ENCODE results near the gene CRIP2.

The CRIP2 gene

DNA sequence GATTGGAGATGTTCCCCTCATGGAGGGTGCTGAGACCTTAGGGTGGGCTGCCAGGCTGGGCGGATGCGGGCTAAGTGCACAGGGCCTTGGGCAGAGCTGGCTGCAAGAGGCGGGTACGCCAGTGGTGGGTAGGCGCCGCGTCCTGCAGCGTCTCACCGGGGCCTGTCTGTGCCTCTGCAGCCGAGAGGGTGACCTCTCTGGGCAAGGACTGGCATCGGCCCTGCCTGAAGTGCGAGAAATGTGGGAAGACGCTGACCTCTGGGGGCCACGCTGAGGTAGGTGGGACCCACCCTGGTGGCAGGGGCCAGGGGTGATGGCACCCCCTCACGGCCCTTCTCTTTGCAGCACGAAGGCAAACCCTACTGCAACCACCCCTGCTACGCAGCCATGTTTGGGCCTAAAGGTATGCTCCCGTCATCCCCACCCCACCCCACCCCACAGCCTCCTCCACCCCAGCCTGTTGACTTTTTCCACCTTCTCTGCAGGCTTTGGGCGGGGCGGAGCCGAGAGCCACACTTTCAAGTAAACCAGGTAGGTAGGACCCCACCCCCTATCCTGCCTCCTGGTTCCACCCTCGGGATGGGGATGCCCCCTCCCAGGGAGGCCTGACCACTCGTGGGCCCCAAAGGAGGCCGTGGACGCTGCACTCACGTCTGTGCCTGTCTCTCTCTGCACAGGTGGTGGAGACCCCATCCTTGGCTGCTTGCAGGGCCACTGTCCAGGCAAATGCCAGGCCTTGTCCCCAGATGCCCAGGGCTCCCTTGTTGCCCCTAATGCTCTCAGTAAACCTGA lies 13.6 kb downstream of the CRIP2 start:
- DNase-seq (ENCODE audit: low spot score): no peak

DNA sequence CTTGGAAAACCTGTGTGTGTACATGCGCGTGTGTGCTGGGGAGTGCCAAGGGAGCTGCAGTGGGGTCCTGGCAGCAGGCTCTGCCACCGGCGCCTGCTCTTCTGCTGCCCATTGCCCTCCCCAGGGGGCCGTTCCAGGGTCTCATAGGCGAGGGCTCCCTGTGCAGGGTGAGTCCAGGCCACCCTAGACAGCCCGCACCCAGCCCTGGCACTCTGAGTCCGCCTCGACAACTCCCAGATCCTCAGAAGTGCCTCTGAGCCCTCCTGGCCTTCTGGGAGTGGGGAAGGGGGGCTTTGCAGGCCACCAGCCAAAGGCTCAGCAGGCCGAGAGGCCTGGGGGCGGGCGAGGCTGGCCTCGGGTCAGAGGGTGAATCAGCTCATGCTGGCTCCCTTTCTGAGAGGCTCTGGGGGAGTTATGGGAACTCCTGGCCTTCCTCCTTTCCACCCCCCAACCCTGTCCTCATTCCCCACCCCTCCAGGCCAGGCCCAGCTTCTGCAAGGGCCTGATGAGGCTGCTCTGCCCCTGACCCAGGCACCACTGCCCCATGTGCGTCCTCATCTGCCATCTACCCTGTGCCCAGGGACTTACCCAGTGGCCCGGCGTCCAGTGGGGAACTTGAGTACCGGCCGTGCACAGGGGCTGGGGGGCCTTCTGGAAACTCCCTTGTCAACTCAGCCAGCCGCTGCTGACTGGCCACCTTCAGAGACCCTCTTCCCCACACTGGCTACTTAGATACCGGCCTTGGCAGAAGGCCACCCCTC lies 14.3 kb downstream of the CRIP2 start:
- no peak for DNase-seq (ENCODE audit: low spot score)

DNA sequence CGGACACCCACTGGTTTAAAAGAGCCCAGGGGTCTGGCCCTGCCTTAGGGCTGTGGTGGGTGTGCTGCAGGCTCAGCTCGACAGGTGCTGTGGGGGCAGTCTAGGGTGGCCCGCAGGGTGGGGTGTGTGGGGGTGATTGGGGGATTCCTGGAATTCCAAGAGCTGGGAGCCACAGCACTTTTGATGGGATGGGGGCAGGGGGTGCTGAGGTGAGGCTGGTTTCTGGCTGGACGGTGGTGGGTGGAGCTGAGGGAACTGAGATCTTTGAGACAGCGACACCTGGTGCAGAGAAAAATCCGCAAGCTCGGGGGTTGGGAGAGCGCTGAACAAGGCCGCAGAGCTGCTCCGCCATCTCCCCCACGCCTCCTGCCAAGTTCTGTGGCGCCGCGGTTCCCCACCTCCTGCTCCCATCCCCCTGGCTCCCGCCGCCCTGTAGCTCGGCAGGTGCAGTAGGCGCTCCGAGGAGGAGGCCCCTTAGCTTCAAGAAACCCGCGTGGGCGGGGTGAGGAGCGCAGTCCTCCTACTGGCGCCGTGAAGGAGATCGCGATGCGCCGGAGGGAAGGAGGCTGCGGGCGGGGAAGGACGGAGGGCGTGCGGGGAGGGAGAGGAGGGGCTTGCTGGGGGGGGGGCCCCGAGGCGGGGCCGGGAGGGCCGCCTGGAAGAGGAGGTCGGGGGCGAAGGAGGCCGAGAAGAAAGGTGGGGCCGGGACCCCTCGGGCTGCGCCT lies 15.1 kb downstream of the CRIP2 start:
- peak; percentile 92 for DNase-seq (ENCODE audit: low spot score)

DNA sequence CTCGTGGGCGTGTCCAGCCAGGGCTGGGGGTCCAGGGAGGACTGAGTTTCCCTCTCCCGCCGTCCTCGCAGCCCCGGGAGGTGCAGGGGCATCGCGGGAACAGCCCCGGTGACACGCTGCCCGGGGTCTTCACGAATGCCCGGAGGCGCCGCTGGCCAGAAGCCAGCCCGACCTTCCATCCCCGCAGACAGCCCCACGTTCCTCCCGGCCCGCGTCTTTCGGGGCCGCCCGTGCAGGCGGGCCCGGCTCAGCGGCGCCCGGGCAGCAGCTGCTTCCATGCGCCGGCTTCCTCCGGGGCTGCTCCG lies 15.6 kb downstream of the CRIP2 start:
- no peak for DNase-seq (ENCODE audit: low spot score)

DNA sequence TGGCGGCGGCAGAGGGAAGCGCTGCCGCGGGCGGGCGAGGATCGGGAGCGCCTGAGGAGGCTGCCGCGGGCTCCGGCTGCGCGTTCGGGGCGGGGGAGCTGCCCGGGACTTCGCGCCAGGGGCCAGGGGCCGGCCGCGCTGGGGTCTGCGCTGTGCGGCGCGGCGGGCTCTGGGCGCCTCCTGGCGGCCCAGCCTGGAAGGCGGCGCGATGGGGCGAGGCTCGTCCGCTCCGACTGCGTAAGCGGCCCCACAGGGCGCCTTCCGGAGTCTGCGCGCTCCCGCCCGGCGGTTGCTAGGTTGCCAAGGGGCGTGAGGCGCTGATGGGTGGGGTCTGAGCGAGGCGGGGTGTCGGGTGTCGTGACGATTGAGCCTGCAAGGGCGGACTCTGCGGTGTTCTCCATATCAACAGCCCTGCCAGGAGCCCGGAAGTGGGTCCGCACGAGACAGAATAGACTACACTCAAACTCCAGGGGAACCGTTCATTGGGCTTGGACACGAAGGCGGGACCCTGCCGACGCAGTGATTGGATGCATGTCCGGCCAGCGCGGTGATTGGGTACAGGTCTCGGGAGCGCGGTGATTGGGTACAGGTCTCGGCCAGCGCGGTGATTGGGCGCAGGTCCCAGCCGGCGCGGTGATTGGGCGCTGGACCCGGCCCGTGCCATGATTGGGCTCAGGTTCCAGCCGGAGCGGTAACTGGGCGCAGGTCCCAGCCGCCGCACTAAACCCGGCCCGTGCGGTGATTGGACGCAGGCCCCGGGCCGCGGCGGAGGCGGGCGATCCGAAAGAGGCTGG lies 16.1 kb downstream of the CRIP2 start, which contains the start of gene TEDC1:
TSS of gene TEDC1 (plus strand) at position 675 of the 794 bp plus-strand sequence. CDS start 130 bp downstream, outside the sequence.
- peak; percentile 100 for DNase-seq (ENCODE audit: low spot score)

DNA sequence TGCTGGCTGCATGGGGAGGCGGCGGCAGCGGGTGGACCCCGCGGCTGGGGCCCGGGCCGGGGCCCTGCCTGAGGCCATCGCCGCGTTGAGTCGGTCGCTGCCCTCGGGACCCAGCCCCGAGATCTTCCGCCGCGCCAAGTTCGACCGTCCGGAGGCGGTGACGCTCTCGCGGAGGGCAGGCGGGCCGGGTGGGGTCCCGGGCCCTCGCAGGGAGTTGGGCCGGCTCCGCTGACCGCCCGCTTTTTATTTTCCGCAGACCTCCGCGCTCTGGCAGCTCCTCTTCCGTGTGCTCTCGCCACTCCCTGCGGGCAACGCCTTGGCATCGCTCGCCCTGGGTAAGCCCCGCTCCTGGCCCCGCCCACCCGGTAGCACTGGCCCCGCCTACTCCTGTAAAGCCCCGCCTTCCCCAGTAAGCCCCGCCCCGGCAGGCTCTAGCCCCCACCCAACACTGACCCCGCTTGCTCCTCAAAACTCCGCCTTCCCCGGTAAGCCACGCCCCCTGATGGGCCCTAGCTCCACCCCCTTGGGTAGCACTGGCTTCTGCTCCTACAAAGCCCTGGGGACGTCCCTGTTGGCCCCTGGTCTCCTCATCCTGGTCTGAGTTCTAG lies 16.8 kb downstream of the CRIP2 start:
- peak; percentile 70 for DNase-seq (ENCODE audit: low spot score)

DNA sequence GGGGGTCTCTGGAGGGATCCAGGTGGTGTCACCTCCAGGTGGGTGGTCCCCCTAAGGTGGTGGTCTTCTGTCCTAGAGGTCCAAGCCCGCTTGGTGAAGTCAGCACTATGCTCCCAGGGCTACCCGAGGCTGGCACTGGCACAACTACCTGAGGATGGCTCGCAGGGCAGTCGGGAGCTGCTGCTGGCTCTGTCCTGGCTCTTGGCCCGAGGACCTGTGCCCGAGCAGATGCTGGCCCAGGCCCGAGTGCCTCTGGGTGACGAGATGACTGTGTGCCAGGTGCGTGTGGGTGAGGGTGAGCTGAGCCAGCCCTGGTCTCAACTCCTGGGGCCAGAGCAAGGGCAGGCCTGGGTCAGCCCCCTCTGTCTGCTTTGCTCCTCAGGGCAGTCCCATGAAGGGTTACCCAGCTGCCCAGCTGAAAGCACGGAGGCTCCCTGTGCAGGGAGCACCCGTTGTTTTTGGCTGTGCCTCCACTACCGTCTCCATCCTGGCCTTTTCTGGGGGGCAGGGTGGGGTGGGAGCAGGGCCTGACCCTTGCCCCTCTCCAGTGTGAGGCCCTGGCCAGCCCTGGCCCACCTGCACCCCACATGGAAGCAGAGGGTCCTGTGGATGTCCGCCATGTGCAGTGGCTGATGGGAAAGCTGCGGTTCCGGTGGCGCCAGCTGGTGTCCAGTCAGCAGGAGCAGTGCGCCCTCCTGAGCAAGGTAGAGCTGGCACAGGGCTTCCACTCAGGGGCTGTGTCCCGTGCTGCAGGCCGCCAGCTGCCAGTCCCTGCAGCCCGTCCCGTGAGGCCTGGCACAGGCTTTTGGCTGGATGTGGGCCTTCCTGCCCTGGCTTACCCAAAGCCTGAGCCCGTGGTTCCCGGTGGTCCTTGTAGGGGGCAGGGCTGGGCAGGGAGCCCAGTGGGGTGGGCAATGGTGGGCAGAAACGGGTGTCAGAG lies 17.7 kb downstream of the CRIP2 start:
- no peak for DNase-seq (ENCODE audit: low spot score)

DNA sequence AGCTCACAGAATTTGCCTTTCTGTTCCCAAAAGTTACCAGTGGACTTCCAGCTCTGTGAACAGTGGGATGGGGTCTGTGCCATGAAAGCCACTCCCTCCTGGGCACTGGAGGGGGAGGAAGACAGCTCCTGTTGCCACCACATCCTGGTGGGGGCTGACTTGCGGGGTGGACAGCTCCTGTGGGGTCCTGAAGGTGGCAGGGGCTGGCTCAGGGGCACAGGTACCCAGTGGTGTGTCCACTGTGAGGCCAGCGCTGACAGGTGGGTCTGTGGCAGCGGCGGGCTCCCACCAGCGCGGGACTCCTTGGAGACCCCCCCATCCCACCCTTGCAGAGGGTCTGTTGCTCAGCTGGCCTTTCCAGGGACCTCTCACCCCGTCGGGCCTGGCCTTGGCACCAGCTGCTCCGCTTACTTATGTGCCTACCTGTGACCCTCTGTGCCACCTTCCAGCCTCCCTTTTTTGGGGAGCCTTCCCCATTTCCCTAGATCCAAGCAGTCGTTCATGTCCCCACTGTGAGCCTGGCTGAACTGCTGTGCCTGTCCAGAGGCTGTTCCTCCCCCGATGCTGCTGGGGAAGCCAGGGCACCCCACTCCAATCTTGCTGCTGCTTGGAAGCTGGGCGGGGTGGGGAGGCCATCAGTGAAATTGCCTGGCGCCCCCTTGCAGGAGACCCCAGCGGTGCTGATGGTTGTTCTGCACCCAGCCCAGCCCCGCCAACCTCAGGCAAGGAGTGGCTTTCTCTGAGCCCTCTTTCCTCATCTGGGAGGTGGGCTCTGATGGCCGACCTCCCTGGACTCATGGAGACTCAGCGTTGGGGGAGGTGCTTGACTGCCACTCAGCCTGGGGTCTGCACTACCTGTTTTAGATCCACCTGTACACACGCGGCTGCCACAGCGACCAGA lies 18.6 kb downstream of the CRIP2 start:
- DNase-seq (ENCODE audit: low spot score): no peak

DNA sequence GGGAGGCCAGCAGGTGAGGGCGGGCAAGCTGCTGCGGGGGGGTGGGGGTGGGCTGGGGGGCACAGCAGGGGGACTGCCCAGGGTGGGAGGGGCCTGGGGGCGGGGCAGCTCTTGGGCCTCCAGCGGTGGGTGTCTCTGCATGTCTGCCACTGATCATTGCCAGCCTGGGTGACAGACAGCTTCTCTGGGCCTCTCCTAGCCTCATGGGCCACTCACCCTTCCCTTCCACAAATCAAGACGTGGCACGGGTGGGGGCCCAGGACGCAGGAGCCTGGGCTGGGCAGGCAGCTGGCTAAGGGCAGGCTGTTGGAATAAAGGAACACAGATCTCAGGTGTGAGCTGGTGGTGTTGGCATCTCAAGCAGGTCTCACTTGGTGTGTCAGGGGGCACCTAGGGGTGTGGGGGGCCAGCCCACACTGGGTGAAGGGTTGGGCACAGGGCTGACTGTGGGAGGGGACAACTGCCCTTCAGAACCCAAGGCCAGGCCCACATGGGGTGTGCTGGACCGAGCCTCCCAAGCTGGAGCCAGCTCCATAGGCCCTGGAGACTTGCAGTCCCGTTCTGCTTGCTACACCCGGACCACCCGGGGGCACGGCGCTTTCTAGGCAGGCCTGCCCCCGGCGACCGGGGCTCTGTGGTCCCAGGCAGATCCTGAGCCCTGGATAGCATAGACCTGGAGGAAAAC lies 19.4 kb downstream of the CRIP2 start:
- DNase-seq (ENCODE audit: low spot score): no peak

DNA sequence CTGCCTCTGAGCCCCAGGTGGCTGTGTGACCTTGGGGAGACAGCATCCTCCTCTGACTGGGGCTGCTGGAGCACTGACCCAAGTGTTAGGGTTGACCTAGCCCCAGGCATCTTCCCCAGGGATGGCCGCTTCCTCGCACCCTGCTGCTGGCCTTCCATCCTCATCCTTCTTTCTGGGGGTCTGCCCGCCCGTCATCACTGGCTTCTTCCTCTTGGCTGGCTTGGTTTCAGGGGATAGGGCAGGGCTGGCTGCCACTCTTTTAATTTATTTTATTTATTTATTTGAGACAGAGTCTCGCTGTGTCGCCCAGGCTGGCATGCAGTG lies 19.9 kb downstream of the CRIP2 start:
- no peak for DNase-seq (ENCODE audit: low spot score)

DNA sequence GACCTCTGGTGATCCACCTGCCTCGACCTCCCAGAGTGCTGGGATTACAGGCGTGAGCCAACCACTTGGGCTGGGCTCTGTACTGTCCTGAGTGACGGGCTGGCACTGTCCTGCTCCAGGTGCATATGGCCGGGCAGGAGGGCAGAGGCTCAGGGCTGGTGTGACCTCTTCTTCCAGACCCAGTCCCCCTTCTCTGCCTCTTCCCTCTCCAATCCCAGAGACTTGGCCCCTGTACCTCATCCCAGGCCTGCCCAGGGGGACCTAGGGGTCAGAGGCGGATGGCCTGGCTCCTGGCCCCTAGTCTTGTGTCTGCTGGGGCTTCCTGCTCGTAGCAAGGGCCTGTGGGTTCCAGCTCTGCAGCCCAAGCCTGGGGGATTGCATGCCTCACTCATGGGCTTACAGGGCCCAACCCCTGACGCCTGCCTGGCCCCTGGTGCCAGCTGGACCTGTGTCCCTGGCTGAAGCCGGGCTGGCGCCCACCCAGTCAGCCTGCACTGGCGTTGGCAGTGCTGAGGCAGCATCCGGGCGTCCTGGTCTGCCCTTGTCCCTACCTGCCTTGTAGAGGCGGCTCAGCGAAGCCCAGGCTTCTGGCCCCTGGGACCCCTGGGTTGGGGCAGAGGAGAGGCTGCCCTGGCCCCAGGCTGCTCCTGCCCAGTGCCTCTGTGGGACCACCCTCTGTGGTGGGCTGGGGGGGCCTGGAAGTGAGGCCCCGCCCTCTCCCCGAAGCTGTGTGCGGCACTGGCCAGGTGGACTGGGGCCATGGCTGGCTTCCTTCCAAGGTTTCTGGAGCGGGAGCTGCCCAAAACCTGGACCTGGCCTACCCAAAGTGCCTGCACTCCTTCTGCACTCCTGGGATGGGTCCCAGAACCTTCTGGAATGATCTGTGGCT lies 20.7 kb downstream of the CRIP2 start:
- no peak for DNase-seq (ENCODE audit: low spot score)

DNA sequence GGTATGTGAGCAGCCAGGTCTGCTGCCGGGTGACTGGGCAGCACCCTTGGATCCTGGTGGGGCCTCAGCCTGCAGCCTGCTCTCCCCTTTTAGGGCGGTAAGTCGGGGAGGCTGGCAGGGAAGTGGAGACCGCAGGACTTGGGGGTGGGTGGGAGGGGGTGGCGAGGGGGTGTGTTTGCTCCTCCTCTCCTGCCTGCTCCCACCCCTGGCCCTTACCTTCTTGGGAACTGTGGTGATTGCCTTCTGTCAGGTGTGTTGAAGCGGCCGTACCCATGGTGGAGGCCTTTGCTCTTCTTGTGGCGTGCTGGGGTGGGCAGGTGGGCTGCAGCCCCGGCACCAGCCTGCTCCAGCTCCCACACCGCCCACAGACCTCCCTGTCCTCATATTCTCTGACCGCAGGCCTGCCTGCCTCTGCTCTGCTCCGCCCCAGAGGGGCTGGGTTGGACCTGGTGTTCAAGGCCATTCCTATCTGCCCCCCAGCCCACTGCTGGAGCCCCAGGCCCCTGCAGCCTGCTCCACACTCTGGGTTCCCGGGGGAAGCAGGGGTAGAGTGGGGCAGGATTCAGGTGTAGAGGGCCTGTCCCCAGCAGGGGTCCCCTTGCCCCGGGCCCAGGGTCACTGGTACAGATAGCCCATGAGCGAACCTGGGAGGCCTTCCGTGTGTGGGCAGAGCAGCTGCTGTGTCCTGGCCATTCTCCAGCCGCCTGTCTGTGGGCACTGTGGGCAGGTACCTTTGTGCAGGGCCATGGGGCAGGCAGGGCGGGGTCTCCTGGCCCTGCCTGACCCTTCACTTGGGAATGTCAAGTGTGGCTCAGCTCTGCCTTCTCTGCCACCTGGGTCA lies 21.6 kb downstream of the CRIP2 start:
- no peak for DNase-seq (ENCODE audit: low spot score)

DNA sequence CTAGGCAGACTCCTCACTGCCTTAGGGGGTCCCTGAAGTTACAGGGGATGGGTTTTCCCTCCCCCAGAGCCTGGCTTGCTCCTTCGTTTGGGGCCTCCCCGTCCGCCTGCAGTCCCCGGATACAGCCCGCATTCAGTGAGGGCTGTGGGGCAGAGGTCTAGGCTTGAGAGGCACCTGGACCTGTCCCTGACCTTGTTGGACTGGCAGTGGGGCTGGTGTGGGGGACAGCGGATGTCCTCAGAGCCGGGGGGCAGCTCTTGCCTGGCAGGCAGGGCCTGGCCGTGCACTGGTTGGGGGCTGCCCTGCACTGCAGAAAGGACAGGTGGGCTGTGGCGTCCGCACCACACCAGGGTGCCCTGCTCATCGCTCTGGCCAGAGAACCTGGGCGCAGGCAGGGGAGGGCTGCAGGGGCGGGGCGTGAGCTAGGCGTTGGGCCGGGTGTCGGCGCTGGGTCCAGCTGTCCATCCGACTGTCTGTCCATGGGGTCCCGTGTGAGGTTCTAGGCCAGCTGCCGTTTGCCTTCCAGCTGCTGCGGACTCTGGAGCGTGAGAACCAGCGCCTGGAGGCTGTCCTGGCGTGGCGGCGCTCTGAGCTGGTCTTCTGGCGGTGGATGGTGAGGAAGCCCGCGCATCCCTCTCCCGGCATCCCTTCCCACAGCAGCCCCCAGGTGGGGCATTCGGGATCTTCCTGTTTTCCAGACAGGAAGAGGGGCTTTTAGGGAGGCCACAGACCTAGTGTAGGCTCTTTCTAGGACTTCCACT lies 22.4 kb downstream of the CRIP2 start:
- no peak for DNase-seq (ENCODE audit: low spot score)

DNA sequence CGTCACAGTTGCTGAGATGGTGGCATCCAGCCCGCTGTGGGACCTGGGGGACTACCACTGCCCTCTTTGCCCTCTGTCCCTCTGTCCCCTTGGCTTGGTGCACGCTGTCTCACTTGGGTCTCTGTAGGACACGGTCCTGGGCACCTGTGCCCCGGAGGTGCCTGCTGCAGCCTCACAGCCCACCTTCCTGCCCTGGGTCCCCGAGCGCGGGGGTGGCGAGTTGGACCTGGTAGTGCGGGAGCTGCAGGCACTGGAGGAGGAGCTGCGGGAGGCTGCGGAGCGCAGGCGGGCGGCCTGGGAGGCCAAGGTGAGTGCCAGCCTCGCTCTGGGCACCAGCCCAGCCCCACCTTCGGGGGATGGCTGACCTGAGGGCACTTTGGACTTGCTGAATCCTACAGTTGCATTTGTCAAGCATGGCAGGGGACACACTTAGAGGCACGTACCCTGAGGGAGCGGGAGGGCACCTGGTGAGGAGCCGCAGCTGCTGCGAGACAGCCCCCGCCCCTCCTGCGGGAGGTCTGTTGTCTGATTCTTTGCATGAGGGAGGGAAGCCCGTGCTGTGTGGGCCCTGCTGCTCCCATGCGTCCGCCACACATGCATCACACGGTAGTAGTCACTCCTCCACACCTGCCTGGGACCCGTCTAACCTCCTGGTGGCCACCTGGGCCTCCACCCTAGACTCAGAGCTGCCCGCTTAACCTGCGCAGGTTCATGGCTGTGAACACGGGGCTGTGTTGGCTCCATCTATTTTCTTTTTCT lies 23.2 kb downstream of the CRIP2 start:
- DNase-seq (ENCODE audit: low spot score): no peak

DNA sequence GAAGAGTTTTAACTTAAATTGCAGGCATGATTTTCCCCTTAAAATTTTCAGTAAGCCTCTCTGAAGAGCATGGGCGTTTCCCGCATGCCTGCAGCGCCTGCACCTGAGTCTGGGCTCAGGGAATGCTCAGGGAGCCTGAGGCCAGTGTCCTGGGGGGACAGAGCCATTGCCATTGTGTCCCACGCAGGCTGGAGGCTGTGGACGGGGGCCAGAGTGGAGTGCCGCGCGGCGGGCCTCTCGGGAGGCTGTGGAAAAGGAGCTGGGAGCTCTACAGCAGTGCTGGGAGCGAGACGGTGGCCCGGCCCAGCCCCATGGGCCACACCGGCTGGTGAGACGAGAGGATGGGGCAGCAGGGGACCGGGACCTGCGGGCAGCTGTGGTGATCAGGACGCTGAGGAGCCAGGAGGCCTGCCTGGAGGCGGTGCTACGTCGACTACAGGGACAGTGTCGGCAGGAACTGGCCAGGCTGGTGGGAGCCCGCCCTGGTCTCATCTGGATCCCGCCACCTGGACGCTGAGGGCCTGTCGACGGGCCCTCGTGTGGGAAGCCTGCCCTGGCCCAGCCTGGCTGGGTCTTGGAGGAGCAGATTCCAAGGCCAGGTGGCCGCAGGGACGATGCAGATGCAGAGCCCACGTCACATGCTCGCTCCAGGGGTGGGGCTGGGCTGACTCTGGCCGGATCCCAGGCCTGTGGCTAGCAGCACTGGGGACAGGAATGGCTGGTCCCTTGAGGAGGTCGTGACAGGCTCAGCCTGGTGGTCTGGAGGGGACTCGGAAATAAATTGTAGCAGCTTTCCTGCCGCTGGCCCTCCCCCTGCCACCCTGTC lies 24.0 kb downstream of the CRIP2 start:
- DNase-seq (ENCODE audit: low spot score): no peak
